Hepatocyte (in vitro differentiated cells): ENCODE data around the gene ADGRG4. TPM values are rescaled to one million over a fixed set of nuclear protein-coding genes. Genes with fewer than 3 reads are reported as not detected.

Source experiments
- DNase-seq: peaks from one replicate; pipeline ENCODE4 v3.0.0-alpha.2; 2016; ENCODE audit warnings: low spot score
- H2AFZ ChIP-seq: fragments of 200-600 bp; sonication (generic); 2 replicates; pipeline ENCODE4 v1.6.0; 2016; ENCODE audit warnings: antibody characterized with exemption, mild to moderate bottlenecking
- H3K27ac ChIP-seq: fragments of 200-600 bp; sonication (generic); 2 replicates; pipeline ENCODE4 v1.5.1; 2016; ENCODE audit warnings: mild to moderate bottlenecking
- H3K27me3 ChIP-seq: fragments of 200-600 bp; sonication (generic); 2 replicates; pipeline ENCODE4 v1.6.1; 2016
- H3K36me3 ChIP-seq: fragments of 200-600 bp; sonication (generic); replicated peaks from 2 replicates; pipeline ENCODE4 v1.5.1; 2016; ENCODE audit warnings: low read depth; ENCODE audit not compliant: insufficient read depth
- H3K4me1 ChIP-seq: fragments of 200-600 bp; sonication (generic); 2 replicates; pipeline ENCODE4 v1.5.1; 2016; ENCODE audit warnings: mild to moderate bottlenecking, moderate library complexity; ENCODE audit not compliant: insufficient read depth
- H3K4me2 ChIP-seq: fragments of 200-600 bp; sonication (generic); 2 replicates; pipeline ENCODE4 v1.6.0; 2016
- H3K4me3 ChIP-seq: fragments of 200-600 bp; sonication (generic); 2 replicates; pipeline ENCODE4 v1.5.1; 2016; ENCODE audit warnings: mild to moderate bottlenecking
- H3K79me2 ChIP-seq: fragments of 200-600 bp; sonication (generic); 2 replicates; pipeline ENCODE4 v1.6.0; 2017; ENCODE audit warnings: mild to moderate bottlenecking
- H3K9me2 ChIP-seq: fragments of 200-600 bp; sonication (generic); replicated peaks from 2 replicates; pipeline ENCODE4 v1.6.0; 2017; ENCODE audit warnings: mild to moderate bottlenecking; ENCODE audit not compliant: insufficient read depth
- H3K9me3 ChIP-seq: fragments of 200-600 bp; sonication (generic); 2 replicates; pipeline ENCODE4 v1.5.1; 2016; ENCODE audit warnings: low read depth, mild to moderate bottlenecking
- H4K20me1 ChIP-seq: fragments of 200-600 bp; sonication (generic); 2 replicates; pipeline ENCODE4 v1.6.0; 2016; ENCODE audit warnings: mild to moderate bottlenecking; ENCODE audit not compliant: insufficient read depth, poor library complexity, severe bottlenecking
- CTCF ChIP-seq: fragments of 200-600 bp; sonication (generic); IDR thresholded peaks from 2 replicates; pipeline ENCODE4 v1.5.1; 2016; ENCODE audit warnings: antibody characterized with exemption, mild to moderate bottlenecking; ENCODE audit not compliant: poor library complexity
- EZH2 ChIP-seq: fragments of 200-600 bp; sonication (generic); IDR thresholded peaks from 2 replicates; pipeline ENCODE4 v1.6.1; 2016; ENCODE audit warnings: antibody characterized with exemption, mild to moderate bottlenecking, borderline replicate concordance
- EZH2phosphoT487 ChIP-seq: fragments of 200-600 bp; sonication (generic); IDR thresholded peaks from one replicate; pipeline ENCODE4 v1.6.1; 2018; ENCODE audit warnings: antibody characterized with exemption, mild to moderate bottlenecking, low read depth, moderate library complexity; ENCODE audit not compliant: unreplicated experiment, severe bottlenecking
- WGBS: methylation state at CpG from one replicate; pipeline ENCODE4 v1.1.6; 2016; ENCODE audit warnings: low lambda C conversion rate; ENCODE audit errors: missing lambda C conversion rate; 5-methylcytosine and 5-hydroxymethylcytosine counted together
- polyA plus RNA-seq: library from polyadenylated mRNA; unstranded; fragments of >200 nt; fragmentation: Nextera tagmentation; extraction: Ambion mirVana; gene quantifications from 2 replicates; pipeline ENCODE4 v1.2.1, GENCODE V29; 2016
- total RNA-seq: library from RNA; depleted of rRNA; stranded (reverse); fragments of >200 nt; gene quantifications from 2 replicates; pipeline ENCODE4 v1.2.3, GENCODE V29; 2014

Gene ADGRG4
- total and polyA plus RNA-seq, 2 experiments from 2014 or later: 0.27 TPM; not detected in 1

- Histone ChIP-seq H2AFZ (no peak overlapping the region), H3K36me3 (no peaks in the 10 kb centered on the region), H4K20me1 (no peaks in the 10 kb centered on the region), H3K4me3 (no peak overlapping the region), H3K27me3 (no peaks in the 10 kb centered on the region), H3K9me2 (no peaks in the 10 kb centered on the region), H3K4me2 (no peak overlapping the region), H3K79me2 (no peaks in the 10 kb centered on the region), H3K9me3 (no peaks in the 10 kb centered on the region), H3K4me1 (no peaks in the 10 kb centered on the region), H3K27ac (no peak overlapping the region)
- DNase-seq: no peak
- WGBS: 52% methylated on average over 4 of the region's 4 CpGs
- TF ChIP-seq CTCF (no peak), EZH2 (no peak), EZH2phosphoT487 (no peak)
These were observed 96.2 kb downstream of the ADGRG4 start for GRCh38 chrX:136397001-136397400.

- 66% methylated on average over 8 of the region's 8 CpGs for WGBS
- no peak for TF ChIP-seq EZH2phosphoT487
- TF ChIP-seq CTCF: no peak
- TF ChIP-seq EZH2: no peak
- Histone ChIP-seq H3K9me2 (no peaks in the 10 kb centered on the region), H3K79me2 (no peaks in the 10 kb centered on the region), H3K4me3 (no peak overlapping the region), H3K27me3 (no peaks in the 10 kb centered on the region), H3K36me3 (no peaks in the 10 kb centered on the region), H3K9me3 (no peaks in the 10 kb centered on the region), H3K4me1 (no peaks in the 10 kb centered on the region), H3K27ac (no peak overlapping the region), H2AFZ (no peak overlapping the region), H4K20me1 (no peaks in the 10 kb centered on the region), H3K4me2 (no peak overlapping the region)
- DNase-seq: no peak
These were observed 104.4 kb downstream of the ADGRG4 start for GRCh38 chrX:136405126-136405525.

- 86% methylated on average over 2 of the region's 2 CpGs for WGBS
- H2AFZ ChIP-seq: no peak overlapping the region
- no peak overlapping the region for H3K4me2 ChIP-seq
These were observed 117.0 kb downstream of the ADGRG4 start for GRCh38 chrX:136417806-136418205.

More at GRCh38 chrX:136417806-136418205, 117.0 kb downstream of the ADGRG4 start:
- no peaks in the 10 kb centered on the region for H3K9me2 ChIP-seq
- no peak overlapping the region for H3K4me3 ChIP-seq
- no peaks in the 10 kb centered on the region for H3K36me3 ChIP-seq
- no peaks in the 10 kb centered on the region for H3K4me1 ChIP-seq
- DNase-seq: no peak
- H3K27me3 ChIP-seq: no peaks in the 10 kb centered on the region
- H3K27ac ChIP-seq: no peak overlapping the region
- H3K9me3 ChIP-seq: no peaks in the 10 kb centered on the region
- TF ChIP-seq EZH2 (no peak), EZH2phosphoT487 (no peak), CTCF (no peak)
- no peaks in the 10 kb centered on the region for H4K20me1 ChIP-seq
- no peaks in the 10 kb centered on the region for H3K79me2 ChIP-seq
